Adrenal gland (tissue), 12 donors: ENCODE data around the gene TNFRSF4. TPM values are rescaled to one million over a fixed set of nuclear protein-coding genes. Genes with fewer than 3 reads are reported as not detected.
A peak's percentile ranks its signal among the peaks of the same experiment; 100 is the strongest.

Experiments used
- DNase-seq, 7 donors: peaks; one replicate each; pipeline ENCODE4 v3.0.0-alpha.2; 2019 to 2020
- H3K27ac ChIP-seq, 5 donors: fragments of 200-600 bp; sonication (generic) in 4 of 5; 1 replicate in 3 of 5; 2 replicates in 2 of 5; pipeline versions ENCODE4 v1.5.1 to v1.8.0; 2016 to 2020; ENCODE audit warnings: mild to moderate bottlenecking in 1 of 5
- H3K27me3 ChIP-seq: fragments of 200-600 bp; 2 replicates; pipeline ENCODE4 v1.8.0; 2021
- H3K36me3 ChIP-seq, 2 donors: fragments of 200-600 bp; replicated peaks in 1 of 2; 1 replicate in 1 of 2; 2 replicates in 1 of 2; pipeline versions ENCODE4 v1.5.1 to v1.8.0; 2018 to 2022
- H3K4me1 ChIP-seq, 2 donors: fragments of 200-600 bp; replicated peaks in 1 of 2; 1 replicate in 1 of 2; 2 replicates in 1 of 2; pipeline versions ENCODE4 v1.5.1 to v1.8.0; 2018 to 2021
- H3K4me3 ChIP-seq, 4 donors: fragments of 200-600 bp; sonication (generic) in 3 of 4; one replicate each; pipeline ENCODE4 v1.5.1; 2016 to 2018
- H3K9me3 ChIP-seq, 3 donors: fragments of 200-600 bp; sonication (generic) in 1 of 3; replicated peaks in 1 of 3; 1 replicate in 2 of 3; 2 replicates in 1 of 3; pipeline versions ENCODE4 v1.5.1 to v1.8.0; 2016 to 2021
- POLR2A ChIP-seq, 2 donors: fragments of 450-650 bp; IDR thresholded peaks; one replicate each; pipeline ENCODE4 v1.6.1; 2017; ENCODE audit warnings: antibody characterized with exemption in 2 of 2, mild to moderate bottlenecking in 2 of 2, moderate library complexity in 1 of 2
- WGBS, 4 donors: extraction: QIAGEN DNeasy Blood & Tissue Kit in 2 of 4; methylation state at CpG; one replicate each; pipeline versions ENCODE4 v1.1.5 to v1.1.7; 2013 to 2017; 5-methylcytosine and 5-hydroxymethylcytosine counted together
- intact Hi-C, 2 donors: fragments of 100-400 bp; cut with DNase I; formaldehyde crosslinking; loops; one replicate each; pipeline versions ENCODE4 v1.14.1 to v1.15.0; 2022 to 2023
- polyA plus RNA-seq, 3 donors: library from polyadenylated mRNA; stranded (reverse); fragments of 200-250 nt in 2 of 3; fragments of 350-450 nt in 1 of 3; fragmentation: Illumina TruSeq in 1 of 3; extraction: RNeasy Lipid Tissue Mini Kit (QIAGEN cat#74804) in 1 of 3; gene quantifications; one replicate each; pipeline ENCODE4 v1.2.3, GENCODE V29; 2013 to 2014
- total RNA-seq, 9 donors: library from RNA; depleted of rRNA in 4 of 9; stranded (reverse); fragments of >200 nt in 4 of 9; fragments of 120-200 nt in 1 of 9; fragmentation: NEBNext Ultra II Directional in 1 of 9; extraction: Animal tissue kit (Norgen Biotek cat#: 25700) in 1 of 9; gene quantifications; one replicate each; pipeline versions ENCODE4 v1.1.0 to v1.2.4, GENCODE V29; 2013 to 2023
- TF ChIP-seq, protein P1 (sequence below), 6 experiments: fragments of 450-650 bp in 4 of 6; fragments of 200-600 bp in 2 of 6; sonication (generic) in 1 of 6; IDR thresholded peaks; 1 replicate in 5 of 6; 2 replicates in 1 of 6; pipeline versions ENCODE4 v1.5.1 to v1.8.0; 2016 to 2021; ENCODE audit warnings: antibody characterized with exemption in 6 of 6, mild to moderate bottlenecking in 2 of 6, moderate library complexity in 1 of 6
- donor health status: healthy with polysubstance abuse.
- donor health status: Bipolar disorder and iron deficiency.
- donor health status: DM: yes; HTN: yes; CAD: no.
- donor health status: DM: no; HTN: no; CAD: no.
- donor health status: DM: no; HTN: no; CAD: no.
- donor health status: DM: yes; HTN: yes; CAD: no.

TNFRSF4 gene
- total and polyA plus RNA-seq, 12 donors = 0.32 to 6.9 (median 1.1) TPM; not detected in 2

DNA sequence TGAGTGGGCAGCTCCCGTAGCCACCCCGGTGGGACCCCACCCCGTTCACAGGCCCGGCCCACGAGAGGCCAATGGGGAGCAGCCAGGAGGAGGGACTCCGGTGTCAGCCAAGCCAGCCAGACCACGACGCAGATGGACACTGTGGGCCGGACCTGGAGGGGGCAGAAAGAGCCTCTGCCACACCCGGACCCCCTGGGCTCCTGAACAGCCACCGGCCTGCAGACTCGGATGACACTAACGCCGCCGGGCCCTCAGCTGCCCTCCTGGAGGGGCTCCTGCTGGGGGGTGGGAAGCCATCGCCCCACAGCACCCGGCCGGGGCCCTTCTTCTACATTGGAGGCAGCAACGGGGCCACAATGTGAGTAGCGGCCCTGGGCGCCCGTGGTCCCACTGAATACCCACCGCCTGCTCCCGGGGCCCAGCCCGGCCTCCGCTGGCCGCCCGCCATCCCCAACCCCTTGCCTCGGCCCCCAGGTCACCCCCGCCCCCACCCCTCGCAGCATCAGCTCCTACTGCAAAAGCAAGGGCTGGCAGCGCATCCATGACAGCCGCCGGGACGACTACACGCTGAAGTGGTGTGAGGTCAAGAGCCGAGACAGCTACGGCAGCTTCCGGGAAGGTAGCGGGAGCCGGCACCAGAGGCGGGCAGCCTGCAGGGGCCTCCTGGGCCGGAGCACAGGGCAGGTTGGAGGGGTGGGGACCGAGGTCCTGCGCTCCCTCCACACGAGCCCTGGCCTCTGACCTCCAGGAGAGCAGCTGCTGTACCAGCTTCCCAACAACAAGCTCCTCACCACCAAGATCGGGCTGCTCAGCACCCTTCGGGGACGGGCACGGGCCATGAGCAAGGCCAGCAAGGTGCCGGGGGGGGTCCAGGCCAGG, 33.7 kb downstream of the TNFRSF4 start:
- 71 to 98% (median 72%) methylated on average over 9 to 51 of the region's 51 CpGs for WGBS, 4 donors
- Histone ChIP-seq H3K27ac (no peak overlapping the region), H3K4me1 (no peaks in the 10 kb centered on the region), H3K27me3 (peaks cover 36% of the 10 kb centered on the region), H3K9me3 (no peaks in the 10 kb centered on the region), H3K4me3 (no peak overlapping the region), H3K36me3 (no peaks in the 10 kb centered on the region)
- intact Hi-C loops = no loop called here
- DNase-seq = peak in 1 of 7 donors; percentile 4
- TF ChIP-seq, protein P1, sequence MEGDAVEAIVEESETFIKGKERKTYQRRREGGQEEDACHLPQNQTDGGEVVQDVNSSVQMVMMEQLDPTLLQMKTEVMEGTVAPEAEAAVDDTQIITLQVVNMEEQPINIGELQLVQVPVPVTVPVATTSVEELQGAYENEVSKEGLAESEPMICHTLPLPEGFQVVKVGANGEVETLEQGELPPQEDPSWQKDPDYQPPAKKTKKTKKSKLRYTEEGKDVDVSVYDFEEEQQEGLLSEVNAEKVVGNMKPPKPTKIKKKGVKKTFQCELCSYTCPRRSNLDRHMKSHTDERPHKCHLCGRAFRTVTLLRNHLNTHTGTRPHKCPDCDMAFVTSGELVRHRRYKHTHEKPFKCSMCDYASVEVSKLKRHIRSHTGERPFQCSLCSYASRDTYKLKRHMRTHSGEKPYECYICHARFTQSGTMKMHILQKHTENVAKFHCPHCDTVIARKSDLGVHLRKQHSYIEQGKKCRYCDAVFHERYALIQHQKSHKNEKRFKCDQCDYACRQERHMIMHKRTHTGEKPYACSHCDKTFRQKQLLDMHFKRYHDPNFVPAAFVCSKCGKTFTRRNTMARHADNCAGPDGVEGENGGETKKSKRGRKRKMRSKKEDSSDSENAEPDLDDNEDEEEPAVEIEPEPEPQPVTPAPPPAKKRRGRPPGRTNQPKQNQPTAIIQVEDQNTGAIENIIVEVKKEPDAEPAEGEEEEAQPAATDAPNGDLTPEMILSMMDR (IDR thresholded peaks at IDR 0.05) = no peak
- no peak for TF ChIP-seq POLR2A (IDR thresholded peaks at IDR 0.05)

DNA sequence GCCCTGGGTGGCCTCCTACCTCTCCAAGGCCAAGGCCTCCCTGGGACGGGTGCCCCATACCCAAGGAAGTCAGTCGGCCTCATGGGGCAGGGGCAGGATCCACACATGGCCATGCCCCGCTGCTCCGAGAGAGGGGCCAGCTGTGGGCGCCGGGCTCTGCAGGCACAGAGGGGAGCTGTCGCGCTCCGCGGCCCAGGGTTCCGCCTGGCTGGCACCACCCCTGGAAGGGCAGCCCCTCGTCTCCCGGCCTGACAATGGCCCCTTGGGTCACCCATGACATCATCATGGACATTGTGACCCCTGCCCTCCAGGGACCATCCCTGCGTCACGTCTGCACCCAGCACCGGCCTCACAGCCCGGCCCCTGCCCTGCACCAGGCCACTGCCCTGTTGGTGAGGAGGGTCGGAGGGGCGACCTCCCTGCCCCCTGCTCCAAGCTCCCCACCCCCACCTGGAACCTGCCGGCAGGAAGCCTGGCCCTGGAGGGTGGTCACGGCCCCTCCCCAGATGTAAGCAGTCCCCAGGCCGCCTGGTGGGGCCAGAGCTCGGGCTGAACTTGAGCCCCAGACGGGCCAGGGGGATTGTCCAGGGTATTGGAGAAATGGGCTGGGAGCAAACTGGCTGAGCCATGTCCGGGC, 34.5 kb downstream of the TNFRSF4 start:
- Histone ChIP-seq H3K4me1 (no peaks in the 10 kb centered on the region), H3K36me3 (no peaks in the 10 kb centered on the region), H3K9me3 (no peaks in the 10 kb centered on the region), H3K27ac (no peak overlapping the region), H3K27me3 (peaks cover 36% of the 10 kb centered on the region), H3K4me3 (no peak overlapping the region)
- 71 to 81% (median 73%) methylated on average over 4 to 25 of the region's 25 CpGs; no CpG with 5 or more reads in 1 of the 4 donors for WGBS, 4 donors
- peak in 1 of 7 donors; percentile 3 for DNase-seq
- no peak for TF ChIP-seq POLR2A (IDR thresholded peaks at IDR 0.05)
- TF ChIP-seq, protein P1 (IDR thresholded peaks at IDR 0.05) = no peak
- intact Hi-C loops = no loop called here

DNA sequence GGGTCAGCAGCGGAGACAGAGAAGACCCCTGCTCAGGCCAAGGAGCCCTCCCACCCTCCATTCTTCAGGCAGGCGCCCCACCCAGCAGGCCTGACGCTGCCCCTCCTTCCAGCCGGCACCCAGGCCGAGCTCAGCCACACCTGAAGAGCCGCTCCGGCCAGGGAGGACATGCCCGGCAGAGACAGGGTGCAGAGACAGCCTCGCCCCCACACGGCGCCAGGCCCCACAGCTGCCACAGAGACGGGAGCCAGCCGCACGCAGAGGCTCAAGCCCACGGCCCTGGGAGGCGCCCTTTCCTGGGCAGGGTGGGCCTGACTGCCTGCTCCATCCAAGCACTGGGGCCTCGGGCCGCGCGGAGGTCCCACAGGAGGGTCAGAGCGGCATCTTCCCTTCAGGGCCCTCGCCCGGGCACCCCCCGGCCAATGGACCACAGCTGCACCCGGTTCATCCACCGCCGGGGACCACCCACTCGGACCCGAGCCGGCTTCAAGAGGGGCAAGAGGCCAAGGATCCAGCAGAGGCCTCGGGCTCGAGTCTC, 35.1 kb downstream of the TNFRSF4 start:
- no peaks in the 10 kb centered on the region for H3K36me3 ChIP-seq
- intact Hi-C loops = no loop called here
- WGBS, 4 donors = 81 to 85% (median 83%) methylated on average over 4 to 32 of the region's 32 CpGs; no CpG with 5 or more reads in 1 of the 4 donors
- no peak overlapping the region for H3K27ac ChIP-seq
- H3K4me1 ChIP-seq = no peaks in the 10 kb centered on the region
- DNase-seq = peak in 1 of 7 donors; percentile 4
- H3K4me3 ChIP-seq = no peak overlapping the region
- peaks cover 40% of the 10 kb centered on the region for H3K27me3 ChIP-seq
- TF ChIP-seq, protein P1 (IDR thresholded peaks at IDR 0.05) = no peak
- no peak for TF ChIP-seq POLR2A (IDR thresholded peaks at IDR 0.05)
- no peaks in the 10 kb centered on the region for H3K9me3 ChIP-seq
